Measurements from ENCODE around the gene DDIT3.
A peak's percentile ranks its signal among the peaks of the same experiment; 100 is the strongest.

DDIT3 gene

GRCh38 chr12:57525615-57526383 is 5.5 kb upstream of the DDIT3 start:
- 86 to 90% methylated on average over 16 of the region's 16 CpGs for WGBS, 2 experiments
- no peaks in the 10 kb centered on the region for H3K27me3 ChIP-seq (ENCODE audit: control insufficient read depth, insufficient read depth, low read length, poor library complexity, severe bottlenecking)
- H3K4me3 ChIP-seq (ENCODE audit: insufficient read depth, low read depth, low read length) = no peak overlapping the region
- no peaks in the 10 kb centered on the region for H3K9me3 ChIP-seq (ENCODE audit: control insufficient read depth, low read length)
- peaks cover 27% of the 10 kb centered on the region for H3K36me3 ChIP-seq (ENCODE audit: control insufficient read depth, insufficient read depth, low read length)
- H3K4me1 ChIP-seq (ENCODE audit: control insufficient read depth, insufficient read depth, low read length) = peaks cover 38% of the 10 kb centered on the region
- no peak overlapping the region for H3K27ac ChIP-seq (ENCODE audit: insufficient read depth, low read depth, low read length, poor library complexity, severe bottlenecking)

GRCh38 chr12:57524814-57525614 is 4.7 kb upstream of the DDIT3 start:
- WGBS, 2 experiments = 81 to 82% methylated on average over 11 of the region's 11 CpGs
- Histone ChIP-seq H3K4me1 (ENCODE audit: control insufficient read depth, insufficient read depth, low read length) (peaks cover 38% of the 10 kb centered on the region), H3K9me3 (ENCODE audit: control insufficient read depth, low read length) (no peaks in the 10 kb centered on the region), H3K27me3 (ENCODE audit: control insufficient read depth, insufficient read depth, low read length, poor library complexity, severe bottlenecking) (no peaks in the 10 kb centered on the region), H3K27ac (ENCODE audit: insufficient read depth, low read depth, low read length, poor library complexity, severe bottlenecking) (no peak overlapping the region), H3K4me3 (ENCODE audit: insufficient read depth, low read depth, low read length) (no peak overlapping the region), H3K36me3 (ENCODE audit: control insufficient read depth, insufficient read depth, low read length) (peaks cover 24% of the 10 kb centered on the region)

- H3K27me3 ChIP-seq (ENCODE audit: control insufficient read depth, insufficient read depth, low read length, poor library complexity, severe bottlenecking) = no peaks in the 10 kb centered on the region
Measured at GRCh38 chr12:57523706-57524614, 3.6 kb upstream of the DDIT3 start.

GRCh38 chr12:57522887-57523705 is 2.8 kb upstream of the DDIT3 start:
- 1 to 2% methylated on average over 29 to 32 of the region's 38 CpGs for WGBS, 2 experiments
- H3K9me3 ChIP-seq (ENCODE audit: control insufficient read depth, low read length) = no peaks in the 10 kb centered on the region
- H3K36me3 ChIP-seq (ENCODE audit: control insufficient read depth, insufficient read depth, low read length) = peaks cover 12% of the 10 kb centered on the region
- H3K27me3 ChIP-seq (ENCODE audit: control insufficient read depth, insufficient read depth, low read length, poor library complexity, severe bottlenecking) = no peaks in the 10 kb centered on the region
- H3K4me3 ChIP-seq (ENCODE audit: insufficient read depth, low read depth, low read length) = peak overlapping the region; percentile 71
- peaks cover 42% of the 10 kb centered on the region for H3K4me1 ChIP-seq (ENCODE audit: control insufficient read depth, insufficient read depth, low read length)
- H3K27ac ChIP-seq (ENCODE audit: insufficient read depth, low read depth, low read length, poor library complexity, severe bottlenecking) = peak overlapping the region; percentile 64

More at GRCh38 chr12:57523706-57524614, 3.6 kb upstream of the DDIT3 start:
- no peak overlapping the region for H3K27ac ChIP-seq (ENCODE audit: insufficient read depth, low read depth, low read length, poor library complexity, severe bottlenecking)
- no peaks in the 10 kb centered on the region for H3K9me3 ChIP-seq (ENCODE audit: control insufficient read depth, low read length)
- peak overlapping the region; percentile 71 for H3K4me3 ChIP-seq (ENCODE audit: insufficient read depth, low read depth, low read length)
- peaks cover 19% of the 10 kb centered on the region for H3K36me3 ChIP-seq (ENCODE audit: control insufficient read depth, insufficient read depth, low read length)
- 84% methylated on average over 14 of the region's 14 CpGs for WGBS, 2 experiments
- peaks cover 42% of the 10 kb centered on the region for H3K4me1 ChIP-seq (ENCODE audit: control insufficient read depth, insufficient read depth, low read length)

GRCh38 chr12:57522011-57522886 is 1.9 kb upstream of the DDIT3 start, which contains the start of gene MBD6:
Gene MBD6, plus strand, starts transcription at chr12:57522824. Its CDS starts 1,480 bp downstream, at chr12:57524304.
- Histone ChIP-seq H3K27ac (ENCODE audit: insufficient read depth, low read depth, low read length, poor library complexity, severe bottlenecking) (peak within 1 kb of the TSS; percentile 94), H3K27me3 (ENCODE audit: control insufficient read depth, insufficient read depth, low read length, poor library complexity, severe bottlenecking) (no peaks in the 10 kb centered on the region), H3K4me3 (ENCODE audit: insufficient read depth, low read depth, low read length) (peak within 1 kb of the TSS; percentile 71), H3K4me1 (ENCODE audit: control insufficient read depth, insufficient read depth, low read length) (peaks cover 42% of the 10 kb centered on the region), H3K9me3 (ENCODE audit: control insufficient read depth, low read length) (no peaks in the 10 kb centered on the region), H3K36me3 (ENCODE audit: control insufficient read depth, insufficient read depth, low read length) (peaks cover 4% of the 10 kb centered on the region)
- 0 to 1% methylated on average over 57 of the region's 57 CpGs for WGBS, 2 experiments

- Histone ChIP-seq H3K36me3 (ENCODE audit: control insufficient read depth, insufficient read depth, low read length) (peaks cover 4% of the 10 kb centered on the region), H3K27ac (ENCODE audit: insufficient read depth, low read depth, low read length, poor library complexity, severe bottlenecking) (peak overlapping the region; percentile 94), H3K4me3 (ENCODE audit: insufficient read depth, low read depth, low read length) (no peak overlapping the region), H3K27me3 (ENCODE audit: control insufficient read depth, insufficient read depth, low read length, poor library complexity, severe bottlenecking) (no peaks in the 10 kb centered on the region), H3K9me3 (ENCODE audit: control insufficient read depth, low read length) (no peaks in the 10 kb centered on the region), H3K4me1 (ENCODE audit: control insufficient read depth, insufficient read depth, low read length) (peaks cover 42% of the 10 kb centered on the region)
- 29 to 31% methylated on average over 17 of the region's 17 CpGs for WGBS, 2 experiments
Measured at GRCh38 chr12:57521525-57522010, 1.3 kb upstream of the DDIT3 start.

- 3 to 4% methylated on average over 8 of the region's 8 CpGs for WGBS, 2 experiments
- Histone ChIP-seq H3K36me3 (ENCODE audit: control insufficient read depth, insufficient read depth, low read length) (peaks cover 18% of the 10 kb centered on the region), H3K9me3 (ENCODE audit: control insufficient read depth, low read length) (no peaks in the 10 kb centered on the region), H3K27me3 (ENCODE audit: control insufficient read depth, insufficient read depth, low read length, poor library complexity, severe bottlenecking) (no peaks in the 10 kb centered on the region), H3K4me1 (ENCODE audit: control insufficient read depth, insufficient read depth, low read length) (peaks cover 24% of the 10 kb centered on the region), H3K27ac (ENCODE audit: insufficient read depth, low read depth, low read length, poor library complexity, severe bottlenecking) (peak overlapping the region; percentile 87), H3K4me3 (ENCODE audit: insufficient read depth, low read depth, low read length) (peak overlapping the region; percentile 69)
Measured at GRCh38 chr12:57519796-57520052, 590 bp downstream of the DDIT3 start.

- Histone ChIP-seq H3K9me3 (ENCODE audit: control insufficient read depth, low read length) (no peaks in the 10 kb centered on the region), H3K4me3 (ENCODE audit: insufficient read depth, low read depth, low read length) (peak overlapping the region; percentile 69), H3K4me1 (ENCODE audit: control insufficient read depth, insufficient read depth, low read length) (peaks cover 19% of the 10 kb centered on the region), H3K27me3 (ENCODE audit: control insufficient read depth, insufficient read depth, low read length, poor library complexity, severe bottlenecking) (no peaks in the 10 kb centered on the region), H3K27ac (ENCODE audit: insufficient read depth, low read depth, low read length, poor library complexity, severe bottlenecking) (peak overlapping the region; percentile 60), H3K36me3 (ENCODE audit: control insufficient read depth, insufficient read depth, low read length) (peaks cover 24% of the 10 kb centered on the region)
- 35% methylated on average over 7 of the region's 7 CpGs for whole genome bisulfite sequencing, 2 experiments
Measured at GRCh38 chr12:57518920-57519795, 1.2 kb downstream of the DDIT3 start.

Data from ectodermal cell (in vitro differentiated cells).